ENCODE results near the gene PLXNB2. TPM values are rescaled to one million over a fixed set of nuclear protein-coding genes. Genes with fewer than 3 reads are reported as not detected.
A peak's percentile ranks its signal among the peaks of the same experiment; 100 is the strongest.

The PLXNB2 gene
- total RNA-seq, 4 donors from 2014 or later = 93.2 to 207 (median 102) TPM

DNA sequence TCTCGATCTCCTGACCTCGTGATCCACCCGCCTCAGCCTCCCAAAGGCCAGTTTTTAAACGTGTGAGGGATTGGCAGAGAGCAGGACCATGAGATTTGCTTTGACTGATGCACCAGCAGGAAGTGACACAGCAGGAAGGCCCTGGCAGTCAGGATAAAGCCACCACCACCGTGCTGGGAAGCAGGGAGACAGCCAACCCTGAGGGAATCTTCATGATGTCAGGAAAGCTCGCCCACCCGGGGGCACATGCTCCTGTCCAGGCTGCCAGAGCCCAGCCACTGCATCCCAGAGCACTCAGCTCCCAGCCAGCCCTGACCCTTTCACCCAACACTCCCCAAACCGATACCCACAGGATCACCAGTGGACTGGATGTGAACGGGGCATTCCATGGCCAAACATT lies 68.7 kb downstream of the PLXNB2 start:
- Histone ChIP-seq H3K4me3 (no peak overlapping the region), H3K36me3 (peaks cover 0 to 54% of the 10 kb centered on the region in 2 donors), H3K27me3 (no peaks in the 10 kb centered on the region), H3K9me3 (no peaks in the 10 kb centered on the region), H3K4me1 (peaks cover 0 to 35% (median 21%) of the 10 kb centered on the region in 3 donors), H3K27ac (no peak overlapping the region)
- no peak for ATAC-seq
- TF ChIP-seq CTCF (IDR thresholded peaks at IDR 0.05) (no peak), POLR2A (IDR thresholded peaks at IDR 0.05) (no peak), POLR2AphosphoS5 (IDR thresholded peaks at IDR 0.05) (no peak), EP300 (IDR thresholded peaks at IDR 0.05) (no peak)
- 83% methylated on average over 5 of the region's 9 CpGs; no CpG with 5 or more reads in 1 of the 2 donors for WGBS, 2 donors (ENCODE audit: low coverage in 1 of 2)

- Histone ChIP-seq H3K27me3 (no peaks in the 10 kb centered on the region), H3K4me1 (peaks cover 0 to 17% (median 7%) of the 10 kb centered on the region in 3 donors), H3K27ac (no peak overlapping the region), H3K9me3 (no peaks in the 10 kb centered on the region), H3K4me3 (no peak overlapping the region), H3K36me3 (peaks cover 0 to 72% of the 10 kb centered on the region in 2 donors)
- no peak for ATAC-seq
- TF ChIP-seq POLR2A (IDR thresholded peaks at IDR 0.05) (no peak), CTCF (IDR thresholded peaks at IDR 0.05) (peak in 1 of 4 experiments; percentile 12), EP300 (IDR thresholded peaks at IDR 0.05) (no peak)
- 94 to 100% methylated on average over 1 to 3 of the region's 11 CpGs for WGBS, 2 donors (ENCODE audit: low coverage in 1 of 2)
Observed at GRCh38 chr22:50236731-50237409, 70.6 kb downstream of the PLXNB2 start.

DNA sequence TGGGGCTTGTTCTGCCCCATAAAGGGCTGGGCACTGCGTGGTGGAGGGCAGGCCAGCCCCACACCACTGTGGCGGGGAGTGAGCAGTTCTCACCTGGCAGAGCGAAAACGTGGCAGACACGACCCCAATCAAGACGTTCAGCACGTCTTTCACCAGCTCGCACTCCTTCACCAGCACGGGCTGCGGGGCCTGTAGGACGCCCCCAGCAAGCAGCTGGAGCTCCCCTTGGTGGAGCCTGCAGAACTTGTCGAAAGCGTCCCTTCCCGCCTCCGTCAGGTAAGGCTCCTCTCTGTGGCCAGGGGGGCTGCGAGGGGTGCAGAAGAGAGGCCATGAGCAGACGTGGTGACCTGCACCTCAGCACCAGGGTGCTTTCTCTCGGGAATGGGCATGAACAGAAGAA lies 74.2 kb downstream of the PLXNB2 start:
- Histone ChIP-seq H3K9me3 (no peaks in the 10 kb centered on the region), H3K4me3 (no peak overlapping the region), H3K27ac (no peak overlapping the region), H3K4me1 (no peaks in the 10 kb centered on the region), H3K36me3 (peaks cover 0 to 81% of the 10 kb centered on the region in 2 donors), H3K27me3 (no peaks in the 10 kb centered on the region)
- ATAC-seq = no peak
- no peak for TF ChIP-seq POLR2A (IDR thresholded peaks at IDR 0.05)
- TF ChIP-seq CTCF (IDR thresholded peaks at IDR 0.05) = no peak
- no peak for TF ChIP-seq EP300 (IDR thresholded peaks at IDR 0.05)
- no peak for TF ChIP-seq POLR2AphosphoS5 (IDR thresholded peaks at IDR 0.05)
- 83% methylated on average over 7 of the region's 18 CpGs; no CpG with 5 or more reads in 1 of the 2 donors for WGBS, 2 donors (ENCODE audit: low coverage in 1 of 2)

DNA sequence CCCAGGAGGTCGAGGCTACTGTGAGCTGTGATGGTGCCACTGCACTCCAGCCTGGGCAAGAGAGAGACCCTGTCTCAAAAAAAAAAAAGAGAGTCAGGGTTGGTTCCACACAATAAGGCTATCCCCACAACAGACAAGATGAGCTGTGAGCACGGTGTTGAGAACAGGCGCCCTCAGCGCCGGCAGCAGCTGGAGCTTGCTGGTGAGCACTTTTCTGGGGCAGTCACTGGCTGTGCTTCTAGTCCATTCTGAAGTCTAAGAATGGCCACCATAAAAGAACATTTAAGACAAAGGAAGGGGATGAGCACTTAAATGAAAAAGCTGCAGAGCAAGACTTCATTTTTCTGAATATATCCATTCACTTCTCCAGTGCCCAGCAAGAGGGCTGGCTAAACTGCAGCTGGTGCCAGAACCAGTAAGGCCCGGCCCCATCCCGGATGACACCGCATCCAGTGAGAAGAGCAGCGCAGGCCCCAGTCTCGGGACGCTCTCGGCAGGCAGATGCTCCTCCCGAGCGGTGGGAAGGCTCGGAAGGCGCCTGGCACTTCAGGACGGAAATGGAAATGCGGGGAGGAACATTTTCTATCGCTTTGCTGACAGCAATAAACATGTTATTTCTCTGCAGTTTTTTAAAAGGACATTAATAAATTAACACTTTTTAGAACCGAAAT lies 74.8 kb downstream of the PLXNB2 start:
- no peak for ATAC-seq
- Histone ChIP-seq H3K36me3 (peaks cover 0 to 81% of the 10 kb centered on the region in 2 donors), H3K4me3 (no peak overlapping the region), H3K27ac (no peak overlapping the region), H3K27me3 (no peaks in the 10 kb centered on the region), H3K4me1 (no peaks in the 10 kb centered on the region), H3K9me3 (no peaks in the 10 kb centered on the region)
- TF ChIP-seq EP300 (IDR thresholded peaks at IDR 0.05) (no peak), POLR2AphosphoS5 (IDR thresholded peaks at IDR 0.05) (no peak), POLR2A (IDR thresholded peaks at IDR 0.05) (no peak), CTCF (IDR thresholded peaks at IDR 0.05) (no peak)
- WGBS, 2 donors (ENCODE audit: low coverage in 1 of 2) = 77 to 89% methylated on average over 13 to 14 of the region's 20 CpGs

- Histone ChIP-seq H3K36me3 (peaks cover 0 to 92% of the 10 kb centered on the region in 2 donors), H3K4me1 (no peaks in the 10 kb centered on the region), H3K27ac (no peak overlapping the region), H3K9me3 (no peaks in the 10 kb centered on the region), H3K4me3 (no peak overlapping the region), H3K27me3 (no peaks in the 10 kb centered on the region)
- no peak for ATAC-seq
- TF ChIP-seq CTCF (IDR thresholded peaks at IDR 0.05) = no peak
- no peak for TF ChIP-seq POLR2A (IDR thresholded peaks at IDR 0.05)
- TF ChIP-seq EP300 (IDR thresholded peaks at IDR 0.05) = no peak
- TF ChIP-seq POLR2AphosphoS5 (IDR thresholded peaks at IDR 0.05) = no peak
- WGBS, 2 donors (ENCODE audit: low coverage in 1 of 2) = 80% methylated on average over 7 of the region's 16 CpGs; no CpG with 5 or more reads in 1 of the 2 donors
Observed at GRCh38 chr22:50229370-50229769, 78.1 kb downstream of the PLXNB2 start.

All from gastroesophageal sphincter (tissue), 4 donors.